ENCODE results near the gene SLC6A17.

DNA sequence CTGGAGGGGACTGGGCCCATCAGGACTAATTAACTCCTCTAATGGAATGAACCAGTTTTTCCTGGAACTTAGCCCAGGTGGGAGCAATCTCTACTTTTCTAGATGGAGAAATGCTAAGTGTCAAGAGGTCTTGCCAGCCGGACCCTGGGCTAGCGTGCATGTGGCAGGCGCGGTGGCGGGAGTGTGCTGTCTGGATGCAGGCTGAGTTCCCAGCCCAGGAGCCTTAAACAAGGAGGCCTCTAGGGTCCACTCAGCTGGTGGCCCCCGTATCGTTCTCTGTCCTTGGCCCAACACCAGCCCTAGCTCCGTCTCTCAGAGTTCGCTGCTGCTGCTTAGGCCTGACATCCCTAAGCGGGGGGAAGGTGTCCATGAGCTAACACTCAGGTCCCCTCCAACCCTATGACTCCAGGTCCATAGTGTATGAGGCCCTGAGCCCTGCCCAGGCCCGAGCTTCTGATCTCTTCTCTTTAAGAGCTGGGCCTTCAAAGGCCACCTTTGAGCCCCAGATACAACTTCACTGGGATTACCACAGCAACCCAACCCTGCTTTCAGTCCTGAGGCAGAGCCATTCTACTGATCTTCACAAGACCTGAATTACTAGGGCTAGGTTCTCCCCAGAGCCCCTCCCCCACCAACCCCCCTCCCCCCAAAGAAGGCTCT, 56.1 kb downstream of the SLC6A17 start:
- TF ChIP-seq ZFX (IDR thresholded peaks at IDR 0.05; ENCODE audit: borderline replicate concordance), result no peak
- TF ChIP-seq, protein P1, sequence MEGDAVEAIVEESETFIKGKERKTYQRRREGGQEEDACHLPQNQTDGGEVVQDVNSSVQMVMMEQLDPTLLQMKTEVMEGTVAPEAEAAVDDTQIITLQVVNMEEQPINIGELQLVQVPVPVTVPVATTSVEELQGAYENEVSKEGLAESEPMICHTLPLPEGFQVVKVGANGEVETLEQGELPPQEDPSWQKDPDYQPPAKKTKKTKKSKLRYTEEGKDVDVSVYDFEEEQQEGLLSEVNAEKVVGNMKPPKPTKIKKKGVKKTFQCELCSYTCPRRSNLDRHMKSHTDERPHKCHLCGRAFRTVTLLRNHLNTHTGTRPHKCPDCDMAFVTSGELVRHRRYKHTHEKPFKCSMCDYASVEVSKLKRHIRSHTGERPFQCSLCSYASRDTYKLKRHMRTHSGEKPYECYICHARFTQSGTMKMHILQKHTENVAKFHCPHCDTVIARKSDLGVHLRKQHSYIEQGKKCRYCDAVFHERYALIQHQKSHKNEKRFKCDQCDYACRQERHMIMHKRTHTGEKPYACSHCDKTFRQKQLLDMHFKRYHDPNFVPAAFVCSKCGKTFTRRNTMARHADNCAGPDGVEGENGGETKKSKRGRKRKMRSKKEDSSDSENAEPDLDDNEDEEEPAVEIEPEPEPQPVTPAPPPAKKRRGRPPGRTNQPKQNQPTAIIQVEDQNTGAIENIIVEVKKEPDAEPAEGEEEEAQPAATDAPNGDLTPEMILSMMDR (IDR thresholded peaks at IDR 0.05), result no peak

All from 22Rv1 (cell line).